HepG2 (cell line): ENCODE data around the gene GFRA1. TPM values are rescaled to one million over a fixed set of nuclear protein-coding genes. Genes with fewer than 3 reads are reported as not detected.

Experiments used
- ATAC-seq: fragments of 200-7000 bp; cut with Tn5 transposase; 3 replicates; pipeline ENCODE4 v1.9.1; 2020; ENCODE audit warnings: mild to moderate bottlenecking, moderate library complexity
- BruUV-seq: library from RNA; stranded (reverse); fragments of 400-500 nt; replicated peaks from 2 replicates; lab custom pipeline; 2021; lab: Mats Ljungman, UMichigan
- CTCF ChIA-PET: fragments of 300-600 bp; formaldehyde crosslinking; extraction: SDS; loops from one replicate; lab custom pipeline; 2021; ENCODE audit warnings: low total read pairs, inconsistent platforms, low intra/inter-chr PET ratio; lab: Yijun Ruan, JAX
- POLR2A ChIA-PET: fragments of 350-600 bp; sonication (Branson Sonifier 250); formaldehyde crosslinking; loops from one replicate; lab custom pipeline; 2020; ENCODE audit warnings: antibody characterized with exemption, inconsistent platforms; lab: Yijun Ruan, JAX
- DNase-seq: peaks from one replicate; pipeline ENCODE4 v3.0.0-alpha.2; 2015; ENCODE audit warnings: low spot score
- FAIRE-seq: peaks from 3 replicates; lab custom pipeline; 2011; peaks lifted over from hg19 to GRCh38; lab: Jason Lieb, UNC
- H2AFZ ChIP-seq: one replicate; pipeline ENCODE4 v1.6.1; 2011; ENCODE audit warnings: low read length, inconsistent platforms
- H3K27ac ChIP-seq: fragments of 300-600 bp; 3 replicates; pipeline ENCODE4 v1.8.0; 2011; ENCODE audit warnings: mixed run types, mild to moderate bottlenecking, mixed read lengths, low read length, inconsistent platforms; ENCODE audit not compliant: insufficient read depth; ENCODE audit errors: extremely low read length
- H3K27me3 ChIP-seq, 2 experiments: fragments of 200-600 bp in 1 of 2; 2 replicates in 1 of 2; 3 replicates in 1 of 2; pipeline versions ENCODE4 v1.6.0 to v1.8.0; 2011; ENCODE audit warnings: low read length in 2 of 2, mild to moderate bottlenecking in 2 of 2, moderate library complexity in 2 of 2, inconsistent platforms in 1 of 2; ENCODE audit not compliant: insufficient read depth in 2 of 2, control insufficient read depth in 1 of 2
- H3K36me3 ChIP-seq, 2 experiments: fragments of 200-600 bp in 1 of 2; replicated peaks in 1 of 2; 2 replicates in 1 of 2; 3 replicates in 1 of 2; pipeline versions ENCODE4 v1.5.1 to v1.8.0; 2011; ENCODE audit warnings: low read length in 2 of 2, inconsistent platforms in 1 of 2; ENCODE audit not compliant: insufficient read depth in 2 of 2, control insufficient read depth in 1 of 2
- H3K4me1 ChIP-seq: 2 replicates; pipeline ENCODE4 v1.5.1; 2012; ENCODE audit warnings: low read length, inconsistent platforms; ENCODE audit not compliant: insufficient read depth
- H3K4me2 ChIP-seq: 2 replicates; pipeline ENCODE4 v1.6.0; 2011; ENCODE audit warnings: low read depth, low read length, inconsistent platforms
- H3K4me3 ChIP-seq, 3 experiments: fragments of 200-600 bp in 1 of 3; sonication (generic), shearing (Covaris generic) in 1 of 3; replicated peaks in 1 of 3; 2 replicates each; pipeline ENCODE4 v1.5.1; 2011 to 2016; ENCODE audit warnings: low read length in 3 of 3, inconsistent platforms in 2 of 3, low read depth in 2 of 3, mild to moderate bottlenecking in 2 of 3, control low read depth in 1 of 3, mixed read lengths in 1 of 3; ENCODE audit not compliant: insufficient read depth in 1 of 3
- H3K79me2 ChIP-seq: one replicate; pipeline ENCODE4 v1.6.1; 2011; ENCODE audit warnings: low read length, inconsistent platforms; ENCODE audit not compliant: insufficient read depth
- H3K9ac ChIP-seq: 2 replicates; pipeline ENCODE4 v1.6.0; 2011; ENCODE audit warnings: mild to moderate bottlenecking, low read depth, low read length, inconsistent platforms; ENCODE audit not compliant: insufficient read depth
- H3K9me3 ChIP-seq: 2 replicates; pipeline ENCODE4 v1.5.1; 2012; ENCODE audit warnings: mild to moderate bottlenecking, low read length
- H4K20me1 ChIP-seq: 2 replicates; pipeline ENCODE4 v1.6.0; 2011; ENCODE audit warnings: inconsistent platforms, mild to moderate bottlenecking, low read length, moderate library complexity; ENCODE audit not compliant: insufficient read depth
- CBFB ChIP-seq: sonication (generic); formaldehyde crosslinking; IDR thresholded peaks from 2 replicates; pipeline ENCODE4 v1.4.0; 2020; ENCODE audit warnings: missing genetic modification reagents
- EED ChIP-seq: sonication (generic); formaldehyde crosslinking; IDR thresholded peaks from 2 replicates; pipeline ENCODE4 v1.5.0; 2020; ENCODE audit warnings: mild to moderate bottlenecking, missing genetic modification reagents
- FOXM1 ChIP-seq: sonication (generic); formaldehyde crosslinking; IDR thresholded peaks from 2 replicates; pipeline ENCODE4 v1.5.0; 2020; ENCODE audit warnings: missing genetic modification reagents
- HDAC2 ChIP-seq: sonication (generic); formaldehyde crosslinking; IDR thresholded peaks from 2 replicates; pipeline ENCODE4 v1.4.0; 2020; ENCODE audit warnings: missing genetic modification reagents
- IKZF1 ChIP-seq: fragments of 450-650 bp; IDR thresholded peaks from 2 replicates; pipeline ENCODE4 v1.7.1; 2016
- KDM3A ChIP-seq: IDR thresholded peaks from 2 replicates; pipeline ENCODE4 v1.6.1; 2018; ENCODE audit warnings: low read depth, missing compliant biosample characterization
- MXD1 ChIP-seq: sonication (generic); formaldehyde crosslinking; IDR thresholded peaks from 2 replicates; pipeline ENCODE4 v1.4.0; 2020; ENCODE audit warnings: mild to moderate bottlenecking, missing genetic modification reagents
- NAIF1 ChIP-seq: sonication (generic); formaldehyde crosslinking; IDR thresholded peaks from 2 replicates; pipeline ENCODE4 v1.5.0; 2020; ENCODE audit warnings: mild to moderate bottlenecking, missing genetic modification reagents, borderline replicate concordance
- PHF8 ChIP-seq: sonication (generic); formaldehyde crosslinking; IDR thresholded peaks from 2 replicates; pipeline ENCODE4 v1.5.0; 2020; ENCODE audit warnings: missing genetic modification reagents
- RXRB ChIP-seq: IDR thresholded peaks from 2 replicates; pipeline ENCODE4 v1.6.1; 2016; ENCODE audit warnings: borderline replicate concordance, missing genetic modification reagents, missing compliant biosample characterization
- ZFP36 ChIP-seq: fragments of 150-350 bp; IDR thresholded peaks from 2 replicates; pipeline ENCODE4 v1.6.1; 2018; ENCODE audit warnings: borderline replicate concordance, low read length, low read depth; ENCODE audit not compliant: partially characterized antibody
- ZKSCAN5 ChIP-seq: sonication (generic); formaldehyde crosslinking; IDR thresholded peaks from 2 replicates; pipeline ENCODE4 v1.5.1; 2020; ENCODE audit warnings: mild to moderate bottlenecking, missing genetic modification reagents
- ZNF143 ChIP-seq: sonication (generic); formaldehyde crosslinking; IDR thresholded peaks from 2 replicates; pipeline ENCODE4 v1.4.0; 2020; ENCODE audit warnings: missing genetic modification reagents
- ZNF746 ChIP-seq: sonication (generic); formaldehyde crosslinking; IDR thresholded peaks from 2 replicates; pipeline ENCODE4 v1.8.0; 2022; ENCODE audit warnings: mild to moderate bottlenecking, missing genetic modification reagents
- ZSCAN20 ChIP-seq: sonication (generic); formaldehyde crosslinking; IDR thresholded peaks from 2 replicates; pipeline ENCODE4 v1.4.0; 2020; ENCODE audit warnings: missing genetic modification reagents, mild to moderate bottlenecking, borderline replicate concordance
- WGBS: methylation state at CpG from one replicate; pipeline ENCODE4 v1.1.6; 2017; ENCODE audit warnings: low lambda C conversion rate; 5-methylcytosine and 5-hydroxymethylcytosine counted together
- in situ Hi-C: cut with HindIII; loops from 2 replicates; pipeline ENCODE4 v1.10.0; 2017; ENCODE audit warnings: low pct_unique_long_range_greater_than_20kb; ENCODE audit not compliant: extremely low pct_ligation_motif_present
- intact Hi-C: fragments of 100-400 bp; cut with micrococcal nuclease; formaldehyde crosslinking; loops from one replicate; pipeline ENCODE4 v1.10.0; 2022; ENCODE audit not compliant: unreplicated experiment
- polyA plus RNA-seq, 8 experiments: library from polyadenylated mRNA; depleted of rRNA in 3 of 8; stranded (reverse) in 7 of 8; unstranded in 1 of 8; fragments of >200 nt; fragmentation: Illumina TruSeq in 4 of 8; extraction: Trizol in 4 of 8; gene quantifications; 2 replicates each; pipeline versions ENCODE4 v1.2.1 to v1.2.3, GENCODE V29; 2011 to 2016; ENCODE audit warnings: low read depth in 4 of 8, missing spikeins in 1 of 8, mixed read lengths in 1 of 8; ENCODE audit not compliant: insufficient read depth in 1 of 8
- total RNA-seq, 5 experiments: library from RNA; depleted of rRNA; stranded (reverse); fragments of >200 nt; fragmentation: Illumina TruSeq; extraction: Trizol; gene quantifications; 2 replicates each; pipeline ENCODE4 v1.2.3, GENCODE V29; 2016; ENCODE audit warnings: low read depth in 1 of 5

GFRA1 gene
- total and polyA plus RNA-seq, 2 of the 13 experiments (the other 11 are each of a cell fraction or from before 2014, with no cell fraction given): not detected

- no peaks in the 10 kb centered on the region for H3K36me3 ChIP-seq
- no peak overlapping the region for H2AFZ ChIP-seq
- intact Hi-C loops (no loop called here), in situ Hi-C loops (no loop called here)
- CTCF ChIA-PET: no interaction called here
- no peak overlapping the region for H3K27ac ChIP-seq
- no peaks in the 10 kb centered on the region for H4K20me1 ChIP-seq
- H3K27me3 ChIP-seq: no peaks in the 10 kb centered on the region; a peak in 1 of 5 replicates
- H3K79me2 ChIP-seq: no peaks in the 10 kb centered on the region
- H3K4me3 ChIP-seq: no peak overlapping the region
- 33% methylated on average over 4 of the region's 7 CpGs for WGBS
- no peak overlapping the region for H3K9ac ChIP-seq
- H3K4me1 ChIP-seq: no peaks in the 10 kb centered on the region
- no peak for DNase-seq
- FAIRE-seq: no peak
- no TSS peak for BruUV-seq
- POLR2A ChIA-PET: no interaction called here
- H3K4me2 ChIP-seq: no peak overlapping the region
- TF ChIP-seq HDAC2 (CRISPR knock-in tag) (no peak), MXD1 (no peak), IKZF1 (no peak), ZKSCAN5 (CRISPR knock-in tag) (no peak), KDM3A (no peak), RXRB (CRISPR knock-in tag) (no peak), FOXM1 (CRISPR knock-in tag) (no peak), ZNF746 (CRISPR knock-in tag) (no peak), CBFB (CRISPR knock-in tag) (no peak), ZFP36 (no peak), PHF8 (CRISPR knock-in tag) (no peak), ZNF143 (no peak), EED (CRISPR knock-in tag) (no peak), NAIF1 (no peak), ZSCAN20 (CRISPR knock-in tag) (no peak)
- no peak for ATAC-seq
- H3K9me3 ChIP-seq: no peaks in the 10 kb centered on the region
Observed at GRCh38 chr10:116104210-116104932, 168.6 kb downstream of the GFRA1 start.
